H1 (cell line): ENCODE measurements around the gene CTIF.

Experiments used
- EP300 ChIP-seq, 2 experiments: IDR thresholded peaks; 1 replicate in 1 of 2; 2 replicates in 1 of 2; pipeline ENCODE4 v1.6.1; 2011 to 2012; ENCODE audit warnings: low read depth in 2 of 2, low read length in 2 of 2, mild to moderate bottlenecking in 2 of 2, borderline replicate concordance in 1 of 2, inconsistent platforms in 1 of 2, moderate library complexity in 1 of 2
- GABPA ChIP-seq: IDR thresholded peaks from 2 replicates; pipeline ENCODE4 v1.6.1; 2011; ENCODE audit warnings: mild to moderate bottlenecking, low read length, moderate library complexity, borderline replicate concordance; ENCODE audit not compliant: insufficient read depth
- TAF1 ChIP-seq: IDR thresholded peaks from 2 replicates; pipeline ENCODE4 v1.6.1; 2011; ENCODE audit warnings: mild to moderate bottlenecking, low read depth, low read length
- TF ChIP-seq, protein P1 (sequence below), 3 experiments: IDR thresholded peaks; 1 replicate in 2 of 3; 2 replicates in 1 of 3; pipeline versions ENCODE4 v1.5.1 to v1.6.1; 2011; ENCODE audit warnings: low read length in 3 of 3, mild to moderate bottlenecking in 3 of 3, inconsistent platforms in 2 of 3, low read depth in 1 of 3, moderate library complexity in 1 of 3; ENCODE audit not compliant: insufficient read depth in 1 of 3; ENCODE audit errors: control extremely low read depth in 1 of 3

DNA sequence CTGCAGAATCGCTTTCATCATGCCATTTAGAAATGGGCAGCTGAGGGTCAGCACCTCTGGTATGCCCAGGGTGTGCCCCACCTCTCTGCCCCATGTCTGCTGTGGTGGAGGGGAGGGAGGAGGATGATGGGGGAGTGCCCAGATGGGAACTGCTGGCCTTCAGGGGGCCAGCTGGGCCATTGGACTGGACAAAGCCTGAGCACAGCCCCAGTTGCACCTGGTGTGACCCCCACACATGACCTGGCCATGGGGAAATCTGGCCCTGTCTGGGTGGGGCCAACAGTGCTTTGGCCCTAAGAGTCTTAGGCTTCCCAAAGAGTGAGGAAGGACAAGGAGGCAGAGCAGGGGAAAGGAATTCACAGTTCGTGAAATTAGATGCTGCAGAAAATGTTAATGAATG is 44.1 kb downstream of the CTIF start:
- TF ChIP-seq EP300 (IDR thresholded peaks at IDR 0.05; ENCODE audit: borderline replicate concordance in 1 of 2, low read depth in 2 of 2, low read length in 2 of 2) (no peak), TAF1 (no peak), GABPA (no peak)
- TF ChIP-seq, protein P1, sequence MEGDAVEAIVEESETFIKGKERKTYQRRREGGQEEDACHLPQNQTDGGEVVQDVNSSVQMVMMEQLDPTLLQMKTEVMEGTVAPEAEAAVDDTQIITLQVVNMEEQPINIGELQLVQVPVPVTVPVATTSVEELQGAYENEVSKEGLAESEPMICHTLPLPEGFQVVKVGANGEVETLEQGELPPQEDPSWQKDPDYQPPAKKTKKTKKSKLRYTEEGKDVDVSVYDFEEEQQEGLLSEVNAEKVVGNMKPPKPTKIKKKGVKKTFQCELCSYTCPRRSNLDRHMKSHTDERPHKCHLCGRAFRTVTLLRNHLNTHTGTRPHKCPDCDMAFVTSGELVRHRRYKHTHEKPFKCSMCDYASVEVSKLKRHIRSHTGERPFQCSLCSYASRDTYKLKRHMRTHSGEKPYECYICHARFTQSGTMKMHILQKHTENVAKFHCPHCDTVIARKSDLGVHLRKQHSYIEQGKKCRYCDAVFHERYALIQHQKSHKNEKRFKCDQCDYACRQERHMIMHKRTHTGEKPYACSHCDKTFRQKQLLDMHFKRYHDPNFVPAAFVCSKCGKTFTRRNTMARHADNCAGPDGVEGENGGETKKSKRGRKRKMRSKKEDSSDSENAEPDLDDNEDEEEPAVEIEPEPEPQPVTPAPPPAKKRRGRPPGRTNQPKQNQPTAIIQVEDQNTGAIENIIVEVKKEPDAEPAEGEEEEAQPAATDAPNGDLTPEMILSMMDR (IDR thresholded peaks at IDR 0.05; ENCODE audit: control extremely low read depth in 1 of 3, insufficient read depth in 1 of 3, low read depth in 1 of 3, low read length in 3 of 3): no peak
